ENCODE results near the gene GAPVD1.
A peak's percentile ranks its signal among the peaks of the same experiment; 100 is the strongest.
"Not testable (repeated sequence)": the region's sequence is repeated elsewhere in the genome, so short reads cannot be mapped to it uniquely, and the experiment has no call there.

The GAPVD1 gene

GRCh38 chr9:125372441-125373226 lies 111.0 kb downstream of the GAPVD1 start:
- DNase-seq (ENCODE audit: low read depth in 2 of 2) = no peak

- peak; percentile 7 to 15 for DNase-seq (ENCODE audit: low read depth in 2 of 2)
Observed at GRCh38 chr9:125374443-125375309, 113.0 kb downstream of the GAPVD1 start.

- DNase-seq (ENCODE audit: low read depth in 2 of 2) = no peak
Observed at GRCh38 chr9:125375820-125376219, 114.2 kb downstream of the GAPVD1 start.

GRCh38 chr9:125376261-125377226 lies 114.9 kb downstream of the GAPVD1 start:
- DNase-seq (ENCODE audit: low read depth in 2 of 2) = no peak

GRCh38 chr9:125377584-125378250 lies 116.1 kb downstream of the GAPVD1 start:
- no peak for DNase-seq (ENCODE audit: low read depth in 2 of 2)

- DNase-seq (ENCODE audit: low read depth in 2 of 2) = no peak
Observed at GRCh38 chr9:125378778-125379177, 117.2 kb downstream of the GAPVD1 start.

GRCh38 chr9:125379208-125379607 lies 117.6 kb downstream of the GAPVD1 start:
- no peak for DNase-seq (ENCODE audit: low read depth in 2 of 2)

GRCh38 chr9:125380406-125380805 lies 118.8 kb downstream of the GAPVD1 start:
- no peak for DNase-seq (ENCODE audit: low read depth in 2 of 2)

GRCh38 chr9:125387861-125388524 lies 126.4 kb downstream of the GAPVD1 start:
- DNase-seq (ENCODE audit: low read depth in 2 of 2) = no peak

GRCh38 chr9:125388978-125389377 lies 127.4 kb downstream of the GAPVD1 start:
- no peak for DNase-seq (ENCODE audit: low read depth in 2 of 2)

GRCh38 chr9:125391704-125392103 lies 130.1 kb downstream of the GAPVD1 start:
- DNase-seq (ENCODE audit: low read depth in 2 of 2) = no peak

GRCh38 chr9:125393426-125393825 lies 131.8 kb downstream of the GAPVD1 start:
- no peak for DNase-seq (ENCODE audit: low read depth in 2 of 2)

GRCh38 chr9:125396799-125397198 lies 135.2 kb downstream of the GAPVD1 start:
- no peak for DNase-seq (ENCODE audit: low read depth in 2 of 2)

- no peak for DNase-seq (ENCODE audit: low read depth in 2 of 2)
Observed at GRCh38 chr9:125397736-125398135, 136.1 kb downstream of the GAPVD1 start.

- DNase-seq (ENCODE audit: low read depth in 2 of 2) = no peak
Observed at GRCh38 chr9:125398243-125398642, 136.6 kb downstream of the GAPVD1 start.

GRCh38 chr9:125399165-125399564 lies 137.5 kb downstream of the GAPVD1 start:
- DNase-seq (ENCODE audit: low read depth in 2 of 2) = no peak

GRCh38 chr9:125399666-125400065 lies 138.0 kb downstream of the GAPVD1 start:
- no peak for DNase-seq (ENCODE audit: low read depth in 2 of 2)

- DNase-seq (ENCODE audit: low read depth in 2 of 2) = not testable (repeated sequence)
Observed at GRCh38 chr9:125400232-125400631, 138.6 kb downstream of the GAPVD1 start.

- DNase-seq (ENCODE audit: low read depth in 2 of 2) = no peak
Observed at GRCh38 chr9:125400725-125401716, 139.4 kb downstream of the GAPVD1 start.
